ENCODE measurements around the gene PARP15.

DNA sequence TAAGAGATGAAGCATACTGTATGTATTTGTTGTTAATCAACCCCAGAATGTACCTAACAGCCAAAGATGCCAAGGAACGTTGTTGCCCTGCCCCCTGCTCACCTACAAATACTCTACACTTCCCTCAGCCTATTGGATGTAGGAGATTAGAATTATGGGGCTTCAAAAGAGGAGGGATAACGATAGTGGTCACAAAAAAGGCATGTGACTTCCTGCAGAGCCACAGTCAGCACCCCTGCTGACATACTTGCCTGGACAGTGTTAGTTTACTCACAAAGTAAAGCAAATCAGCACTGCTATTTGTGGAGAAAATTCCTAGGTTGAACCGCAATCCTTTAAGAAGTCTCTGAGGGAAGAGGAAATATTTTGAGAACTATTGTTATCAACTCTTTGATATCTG is 37.9 kb downstream of the PARP15 start:
- TF ChIP-seq, protein P1, sequence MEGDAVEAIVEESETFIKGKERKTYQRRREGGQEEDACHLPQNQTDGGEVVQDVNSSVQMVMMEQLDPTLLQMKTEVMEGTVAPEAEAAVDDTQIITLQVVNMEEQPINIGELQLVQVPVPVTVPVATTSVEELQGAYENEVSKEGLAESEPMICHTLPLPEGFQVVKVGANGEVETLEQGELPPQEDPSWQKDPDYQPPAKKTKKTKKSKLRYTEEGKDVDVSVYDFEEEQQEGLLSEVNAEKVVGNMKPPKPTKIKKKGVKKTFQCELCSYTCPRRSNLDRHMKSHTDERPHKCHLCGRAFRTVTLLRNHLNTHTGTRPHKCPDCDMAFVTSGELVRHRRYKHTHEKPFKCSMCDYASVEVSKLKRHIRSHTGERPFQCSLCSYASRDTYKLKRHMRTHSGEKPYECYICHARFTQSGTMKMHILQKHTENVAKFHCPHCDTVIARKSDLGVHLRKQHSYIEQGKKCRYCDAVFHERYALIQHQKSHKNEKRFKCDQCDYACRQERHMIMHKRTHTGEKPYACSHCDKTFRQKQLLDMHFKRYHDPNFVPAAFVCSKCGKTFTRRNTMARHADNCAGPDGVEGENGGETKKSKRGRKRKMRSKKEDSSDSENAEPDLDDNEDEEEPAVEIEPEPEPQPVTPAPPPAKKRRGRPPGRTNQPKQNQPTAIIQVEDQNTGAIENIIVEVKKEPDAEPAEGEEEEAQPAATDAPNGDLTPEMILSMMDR (IDR thresholded peaks at IDR 0.05), result no peak
- no peak for TF ChIP-seq POLR2A (IDR thresholded peaks at IDR 0.05)

All from adrenal gland (tissue), 5 donors.